K562 (cell line): Measurements from ENCODE around the gene HOXD12. TPM values are rescaled to one million over a fixed set of nuclear protein-coding genes. Genes with fewer than 3 reads are reported as not detected.

Source experiments
- ARID2 ChIP-seq: fragments of 450-650 bp; IDR thresholded peaks from 2 replicates; pipeline ENCODE4 v1.6.1; 2017; ENCODE audit warnings: antibody characterized with exemption, mild to moderate bottlenecking
- CBX3 ChIP-seq, 2 experiments: IDR thresholded peaks; 1 replicate in 1 of 2; 2 replicates in 1 of 2; pipeline ENCODE4 v1.6.1; 2012; ENCODE audit warnings: inconsistent platforms in 2 of 2, low read length in 2 of 2, borderline replicate concordance in 1 of 2, control low read depth in 1 of 2
- CHD2 ChIP-seq: IDR thresholded peaks from 2 replicates; pipeline ENCODE4 v1.6.1; 2011; ENCODE audit warnings: low read depth, low read length
- ETV5 ChIP-seq: sonication (generic); formaldehyde crosslinking; IDR thresholded peaks from 2 replicates; pipeline ENCODE4 v1.4.0; 2020; ENCODE audit warnings: low read depth, mild to moderate bottlenecking, missing genetic modification reagents
- FOSL1 ChIP-seq: fragments of 200-800 bp; sonication (Bioruptor generic); conservative IDR thresholded peaks from 2 replicates; pipeline ENCODE4 v1.6.1; 2016; ENCODE audit warnings: missing genetic modification characterization, missing compliant biosample characterization
- FOXM1 ChIP-seq, 2 experiments: fragments of 450-650 bp in 1 of 2; sonication (generic) in 1 of 2; formaldehyde crosslinking in 1 of 2; IDR thresholded peaks; 2 replicates each; pipeline versions ENCODE4 v1.6.1 to v1.9.0; 2017 to 2022; ENCODE audit warnings: low read depth in 2 of 2, mild to moderate bottlenecking in 2 of 2, missing genetic modification reagents in 1 of 2, moderate library complexity in 1 of 2
- GABPB1 ChIP-seq: sonication (generic); formaldehyde crosslinking; IDR thresholded peaks from 2 replicates; pipeline ENCODE4 v1.8.0; 2022; ENCODE audit warnings: mild to moderate bottlenecking, missing genetic modification reagents
- GTF2B ChIP-seq: IDR thresholded peaks from 2 replicates; pipeline ENCODE4 v1.6.1; 2011; ENCODE audit not compliant: insufficient read length; ENCODE audit errors: extremely low read depth
- KAT2B ChIP-seq: IDR thresholded peaks from one replicate; pipeline ENCODE4 v1.6.1; 2012; ENCODE audit warnings: low read depth, mild to moderate bottlenecking, control low read depth, inconsistent platforms, low read length, moderate library complexity
- KLF6 ChIP-seq: fragments of 250-450 bp; sonication (Bioruptor Pico); IDR thresholded peaks from 2 replicates; pipeline ENCODE4 v1.4.0; 2020; ENCODE audit warnings: mild to moderate bottlenecking, moderate library complexity, borderline replicate concordance
- MBD2 ChIP-seq: sonication (generic); IDR thresholded peaks from 2 replicates; pipeline ENCODE4 v1.6.1; 2016; ENCODE audit warnings: low read depth, borderline replicate concordance
- NBN ChIP-seq: fragments of 450-650 bp; IDR thresholded peaks from 2 replicates; pipeline ENCODE4 v1.6.1; 2016; ENCODE audit warnings: low read depth, mild to moderate bottlenecking
- PHF8 ChIP-seq: fragments of 200-600 bp; sonication (generic); IDR thresholded peaks from 2 replicates; pipeline ENCODE4 v1.6.1; 2012; ENCODE audit warnings: mixed run types, mild to moderate bottlenecking, inconsistent platforms, low read length, moderate library complexity, borderline replicate concordance
- POLR3G ChIP-seq: IDR thresholded peaks from 2 replicates; pipeline ENCODE4 v1.6.1; 2011; ENCODE audit not compliant: insufficient read length, insufficient replicate concordance; ENCODE audit errors: extremely low read depth
- PTRF ChIP-seq: fragments of 450-650 bp; IDR thresholded peaks from 2 replicates; pipeline ENCODE4 v1.6.1; 2016; ENCODE audit warnings: mild to moderate bottlenecking, missing genetic modification characterization, missing compliant biosample characterization
- RB1 ChIP-seq: fragments of 450-650 bp; IDR thresholded peaks from 2 replicates; pipeline ENCODE4 v1.6.1; 2017; ENCODE audit warnings: low read depth, mild to moderate bottlenecking
- RFX5 ChIP-seq: IDR thresholded peaks from 2 replicates; pipeline ENCODE4 v1.6.1; 2011; ENCODE audit warnings: low read depth, mild to moderate bottlenecking, improper control_type of control experiment, low read length
- SMAD1 ChIP-seq: fragments of 150-350 bp; IDR thresholded peaks from 2 replicates; pipeline ENCODE4 v1.6.1; 2014; ENCODE audit warnings: low read length, low read depth; ENCODE audit not compliant: partially characterized antibody
- SMARCE1 ChIP-seq: fragments of 450-650 bp; IDR thresholded peaks from 2 replicates; pipeline ENCODE4 v1.7.1; 2016; ENCODE audit warnings: mild to moderate bottlenecking
- WHSC1 ChIP-seq: IDR thresholded peaks from one replicate; pipeline ENCODE4 v1.6.1; 2012; ENCODE audit warnings: low read length, control low read depth, inconsistent platforms
- XRCC4 ChIP-seq: IDR thresholded peaks from one replicate; pipeline ENCODE4 v1.6.1; 2011; ENCODE audit not compliant: insufficient read depth, insufficient read length; ENCODE audit errors: extremely low read depth
- ZNF184 ChIP-seq: sonication (generic); formaldehyde crosslinking; IDR thresholded peaks from 2 replicates; pipeline ENCODE4 v1.5.0; 2020; ENCODE audit warnings: missing genetic modification reagents
- ZNF239 ChIP-seq: fragments of 250-450 bp; sonication (Bioruptor Pico); IDR thresholded peaks from 2 replicates; pipeline ENCODE4 v1.4.0; 2020; ENCODE audit warnings: mild to moderate bottlenecking
- ZNF253 ChIP-seq: fragments of 250-450 bp; sonication (Bioruptor Pico); conservative IDR thresholded peaks from 2 replicates; pipeline ENCODE4 v1.6.1; 2021; ENCODE audit warnings: mild to moderate bottlenecking
- ZNF644 ChIP-seq: fragments of 200-800 bp; sonication (Bioruptor generic); IDR thresholded peaks from 2 replicates; pipeline ENCODE4 v1.6.1; 2016; ENCODE audit warnings: low read depth, missing genetic modification characterization, missing compliant biosample characterization
- ZNF707 ChIP-seq: fragments of 250-450 bp; sonication (Bioruptor Pico); conservative IDR thresholded peaks from 2 replicates; pipeline ENCODE4 v1.8.0; 2022; ENCODE audit warnings: inconsistent platforms, mild to moderate bottlenecking, moderate library complexity
- ZNF785 ChIP-seq: fragments of 250-450 bp; sonication (Bioruptor Pico); IDR thresholded peaks from 2 replicates; pipeline ENCODE4 v1.4.0; 2020; ENCODE audit warnings: mild to moderate bottlenecking
- ZZZ3 ChIP-seq: fragments of 450-650 bp; IDR thresholded peaks from 2 replicates; pipeline ENCODE4 v1.6.1; 2016; ENCODE audit warnings: antibody characterized with exemption, mild to moderate bottlenecking, moderate library complexity
- polyA plus RNA-seq, 8 experiments: library from polyadenylated mRNA; depleted of rRNA in 4 of 8; stranded (reverse) in 5 of 8; unstranded in 3 of 8; fragments of >200 nt; fragmentation: Nextera tagmentation in 2 of 8; fragmentation: Illumina TruSeq in 1 of 8; extraction: Ambion mirVana in 2 of 8; extraction: Trizol in 1 of 8; gene quantifications; 2 replicates each; pipeline versions ENCODE4 v1.2.1 to v1.2.3, GENCODE V29; 2011 to 2014; ENCODE audit warnings: inconsistent platforms in 1 of 8, missing spikeins in 1 of 8
- total RNA-seq, 7 experiments: library from RNA; depleted of rRNA in 6 of 7; stranded (reverse); fragments of >200 nt in 6 of 7; fragmentation: Illumina TruSeq in 2 of 7; extraction: Trizol in 2 of 7; gene quantifications; 2 replicates each; pipeline versions ENCODE4 v1.2.1 to v1.2.3, GENCODE V29; 2011 to 2021; ENCODE audit warnings: low replicate concordance in 1 of 7

HOXD12 gene
- total and polyA plus RNA-seq, 9 of the 15 experiments (the other 6 are each of a cell fraction or from before 2014, with no cell fraction given) = not detected

GRCh38 chr2:176140513-176141317 lies 41.1 kb downstream of the HOXD12 start (continued):
- TF ChIP-seq MBD2 = no peak
- no peak for TF ChIP-seq NBN
- no peak for TF ChIP-seq KAT2B
- TF ChIP-seq PHF8 = peak; percentile 8; the same call in 1 of the 2 replicates
- TF ChIP-seq GABPB1 (CRISPR knock-in tag) = 0 out of 2 replicates have a peak, but pooled peaks have one; percentile 39
- no peak for TF ChIP-seq ZZZ3
- no peak for TF ChIP-seq POLR3G
- no peak for TF ChIP-seq XRCC4
- TF ChIP-seq SMARCE1 = peak; percentile 43
- TF ChIP-seq KLF6 = no peak
- no peak for TF ChIP-seq SMAD1
- TF ChIP-seq PTRF (tag) = no peak
- no peak for TF ChIP-seq ZNF184 (CRISPR knock-in tag)
- no peak for TF ChIP-seq ZNF785 (CRISPR knock-in tag)
- TF ChIP-seq FOXM1 (IDR thresholded peaks at IDR 0.05; ENCODE audit: low read depth) = no peak
- TF ChIP-seq FOXM1 (CRISPR knock-in tag; IDR thresholded peaks at IDR 0.05; ENCODE audit: low read depth) = no peak
- TF ChIP-seq CBX3 (IDR thresholded peaks at IDR 0.05; ENCODE audit: borderline replicate concordance in 1 of 2, low read length in 2 of 2) = no peak; a peak in 1 of 3 replicates
- TF ChIP-seq ZNF707 (CRISPR knock-in tag) = no peak
- TF ChIP-seq ZNF239 (CRISPR knock-in tag) = no peak
- no peak for TF ChIP-seq RFX5
- no peak for TF ChIP-seq ZNF253
- TF ChIP-seq ZNF644 (tag) = no peak
- 0 out of 2 replicates have a peak, but pooled peaks have one; percentile 33 for TF ChIP-seq CHD2
- TF ChIP-seq GTF2B = no peak
- TF ChIP-seq FOSL1 (tag) = no peak
- TF ChIP-seq ARID2 = peak; percentile 92
- peak; percentile 97 for TF ChIP-seq RB1
- TF ChIP-seq ETV5 (CRISPR knock-in tag) = no peak
- no peak for TF ChIP-seq WHSC1
